Tibial nerve (tissue), 4 donors: Measurements from ENCODE around the gene ADAMTSL1.

Experiments used
- EP300 ChIP-seq, 2 donors: sonication (generic); formaldehyde crosslinking; IDR thresholded peaks; one replicate each; pipeline ENCODE4 v1.6.1; 2017; ENCODE audit warnings: antibody characterized with exemption in 2 of 2, mild to moderate bottlenecking in 1 of 2
- POLR2A ChIP-seq, 2 donors: fragments of 450-650 bp; IDR thresholded peaks; one replicate each; pipeline ENCODE4 v1.6.1; 2017; ENCODE audit warnings: antibody characterized with exemption in 2 of 2, mild to moderate bottlenecking in 2 of 2, moderate library complexity in 2 of 2
- TF ChIP-seq, protein P1 (sequence below), 5 experiments: fragments of 200-600 bp in 3 of 5; fragments of 450-650 bp in 2 of 5; sonication (generic) in 3 of 5; IDR thresholded peaks; one replicate each; pipeline ENCODE4 v1.5.1; 2016 to 2019; ENCODE audit warnings: antibody characterized with exemption in 5 of 5, mild to moderate bottlenecking in 3 of 5, moderate library complexity in 2 of 5

DNA sequence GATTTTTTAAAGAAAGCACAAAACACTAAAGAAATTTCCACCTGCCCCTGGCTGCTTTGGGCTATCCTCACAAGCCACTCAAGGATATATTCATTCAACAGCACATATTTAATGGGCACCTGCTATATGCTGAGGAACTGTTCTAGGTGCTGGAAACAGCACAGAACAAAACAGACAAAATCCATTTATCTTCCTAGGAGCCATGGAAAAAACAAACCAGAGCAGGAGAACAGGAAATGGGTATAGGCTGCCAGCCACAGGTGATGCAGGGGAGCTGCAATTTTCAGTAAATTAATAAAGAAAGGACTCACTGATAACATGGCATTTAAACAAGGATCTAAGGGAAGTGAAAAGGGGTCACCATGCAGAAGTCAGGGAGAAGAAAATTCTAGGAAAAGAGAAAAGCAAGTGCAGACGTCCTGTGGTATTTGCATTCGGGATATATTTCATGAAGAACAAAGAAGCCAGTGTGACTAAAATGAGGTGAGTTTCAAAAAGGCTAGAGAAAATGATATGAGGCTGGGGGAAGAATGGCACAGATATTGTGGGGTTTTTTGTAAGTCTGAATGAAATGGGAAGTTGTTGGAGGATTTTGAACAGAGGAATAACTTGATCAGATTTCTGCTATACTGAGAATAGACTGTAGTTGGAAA lies 152.2 kb downstream of the ADAMTSL1 start:
- TF ChIP-seq, protein P1, sequence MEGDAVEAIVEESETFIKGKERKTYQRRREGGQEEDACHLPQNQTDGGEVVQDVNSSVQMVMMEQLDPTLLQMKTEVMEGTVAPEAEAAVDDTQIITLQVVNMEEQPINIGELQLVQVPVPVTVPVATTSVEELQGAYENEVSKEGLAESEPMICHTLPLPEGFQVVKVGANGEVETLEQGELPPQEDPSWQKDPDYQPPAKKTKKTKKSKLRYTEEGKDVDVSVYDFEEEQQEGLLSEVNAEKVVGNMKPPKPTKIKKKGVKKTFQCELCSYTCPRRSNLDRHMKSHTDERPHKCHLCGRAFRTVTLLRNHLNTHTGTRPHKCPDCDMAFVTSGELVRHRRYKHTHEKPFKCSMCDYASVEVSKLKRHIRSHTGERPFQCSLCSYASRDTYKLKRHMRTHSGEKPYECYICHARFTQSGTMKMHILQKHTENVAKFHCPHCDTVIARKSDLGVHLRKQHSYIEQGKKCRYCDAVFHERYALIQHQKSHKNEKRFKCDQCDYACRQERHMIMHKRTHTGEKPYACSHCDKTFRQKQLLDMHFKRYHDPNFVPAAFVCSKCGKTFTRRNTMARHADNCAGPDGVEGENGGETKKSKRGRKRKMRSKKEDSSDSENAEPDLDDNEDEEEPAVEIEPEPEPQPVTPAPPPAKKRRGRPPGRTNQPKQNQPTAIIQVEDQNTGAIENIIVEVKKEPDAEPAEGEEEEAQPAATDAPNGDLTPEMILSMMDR (IDR thresholded peaks at IDR 0.05), result no peak
- TF ChIP-seq POLR2A (IDR thresholded peaks at IDR 0.05) (no peak), EP300 (IDR thresholded peaks at IDR 0.05) (no peak)
